ENCODE measurements around the gene SPNS2. TPM values are rescaled to one million over a fixed set of nuclear protein-coding genes. Genes with fewer than 3 reads are reported as not detected.

The SPNS2 gene
- polyA plus RNA-seq, 1 donor from 2014 or later, result 39.7 TPM

DNA sequence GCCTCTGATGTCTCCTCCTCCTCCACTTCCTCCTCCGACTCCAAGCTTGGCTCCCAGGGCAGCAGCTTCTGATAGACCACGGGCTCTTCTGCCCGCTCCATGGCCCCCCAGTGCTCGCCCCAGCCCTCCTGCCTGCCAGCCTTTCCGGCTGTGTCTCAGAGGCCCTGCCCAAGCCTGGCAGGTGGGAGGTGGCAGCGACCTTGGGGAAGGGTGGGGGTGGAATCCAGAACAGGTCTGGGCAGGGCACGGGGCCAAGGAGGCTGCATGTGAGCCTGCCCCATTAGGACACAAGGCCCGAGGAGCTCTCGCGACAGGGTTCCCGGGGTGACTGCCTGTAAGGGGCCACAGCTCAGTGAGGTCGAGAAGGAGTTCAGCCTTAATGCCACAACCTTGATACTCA is 61.7 kb downstream of the SPNS2 start, which contains the start of gene GGT6:
GGT6 (minus strand) TSS at position 157 of the 400 bp plus-strand sequence; CDS start at position 101, 56 bp downstream.
- no peak for TF ChIP-seq TAF1 (IDR thresholded peaks at IDR 0.05; ENCODE audit: low read depth)
- no peak for TF ChIP-seq MXI1 (conservative IDR thresholded peaks at IDR 0.05; ENCODE audit: poor library complexity, severe bottlenecking)
- no peak for TF ChIP-seq SMC3 (conservative IDR thresholded peaks at IDR 0.05; ENCODE audit: poor library complexity)
- TF ChIP-seq, protein P1, sequence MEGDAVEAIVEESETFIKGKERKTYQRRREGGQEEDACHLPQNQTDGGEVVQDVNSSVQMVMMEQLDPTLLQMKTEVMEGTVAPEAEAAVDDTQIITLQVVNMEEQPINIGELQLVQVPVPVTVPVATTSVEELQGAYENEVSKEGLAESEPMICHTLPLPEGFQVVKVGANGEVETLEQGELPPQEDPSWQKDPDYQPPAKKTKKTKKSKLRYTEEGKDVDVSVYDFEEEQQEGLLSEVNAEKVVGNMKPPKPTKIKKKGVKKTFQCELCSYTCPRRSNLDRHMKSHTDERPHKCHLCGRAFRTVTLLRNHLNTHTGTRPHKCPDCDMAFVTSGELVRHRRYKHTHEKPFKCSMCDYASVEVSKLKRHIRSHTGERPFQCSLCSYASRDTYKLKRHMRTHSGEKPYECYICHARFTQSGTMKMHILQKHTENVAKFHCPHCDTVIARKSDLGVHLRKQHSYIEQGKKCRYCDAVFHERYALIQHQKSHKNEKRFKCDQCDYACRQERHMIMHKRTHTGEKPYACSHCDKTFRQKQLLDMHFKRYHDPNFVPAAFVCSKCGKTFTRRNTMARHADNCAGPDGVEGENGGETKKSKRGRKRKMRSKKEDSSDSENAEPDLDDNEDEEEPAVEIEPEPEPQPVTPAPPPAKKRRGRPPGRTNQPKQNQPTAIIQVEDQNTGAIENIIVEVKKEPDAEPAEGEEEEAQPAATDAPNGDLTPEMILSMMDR (IDR thresholded peaks at IDR 0.05; ENCODE audit: poor library complexity, severe bottlenecking), result no peak
- TF ChIP-seq POLR2AphosphoS5 (IDR thresholded peaks at IDR 0.05), result no peak
- TF ChIP-seq RAD21 (conservative IDR thresholded peaks at IDR 0.05), result no peak
- TF ChIP-seq EZH2 (IDR thresholded peaks at IDR 0.05; ENCODE audit: borderline replicate concordance, insufficient read depth, low read length, poor library complexity, severe bottlenecking), result no peak
- TF ChIP-seq EP300 (conservative IDR thresholded peaks at IDR 0.05; ENCODE audit: poor library complexity, severe bottlenecking), result no peak
- TF ChIP-seq, protein P2, sequence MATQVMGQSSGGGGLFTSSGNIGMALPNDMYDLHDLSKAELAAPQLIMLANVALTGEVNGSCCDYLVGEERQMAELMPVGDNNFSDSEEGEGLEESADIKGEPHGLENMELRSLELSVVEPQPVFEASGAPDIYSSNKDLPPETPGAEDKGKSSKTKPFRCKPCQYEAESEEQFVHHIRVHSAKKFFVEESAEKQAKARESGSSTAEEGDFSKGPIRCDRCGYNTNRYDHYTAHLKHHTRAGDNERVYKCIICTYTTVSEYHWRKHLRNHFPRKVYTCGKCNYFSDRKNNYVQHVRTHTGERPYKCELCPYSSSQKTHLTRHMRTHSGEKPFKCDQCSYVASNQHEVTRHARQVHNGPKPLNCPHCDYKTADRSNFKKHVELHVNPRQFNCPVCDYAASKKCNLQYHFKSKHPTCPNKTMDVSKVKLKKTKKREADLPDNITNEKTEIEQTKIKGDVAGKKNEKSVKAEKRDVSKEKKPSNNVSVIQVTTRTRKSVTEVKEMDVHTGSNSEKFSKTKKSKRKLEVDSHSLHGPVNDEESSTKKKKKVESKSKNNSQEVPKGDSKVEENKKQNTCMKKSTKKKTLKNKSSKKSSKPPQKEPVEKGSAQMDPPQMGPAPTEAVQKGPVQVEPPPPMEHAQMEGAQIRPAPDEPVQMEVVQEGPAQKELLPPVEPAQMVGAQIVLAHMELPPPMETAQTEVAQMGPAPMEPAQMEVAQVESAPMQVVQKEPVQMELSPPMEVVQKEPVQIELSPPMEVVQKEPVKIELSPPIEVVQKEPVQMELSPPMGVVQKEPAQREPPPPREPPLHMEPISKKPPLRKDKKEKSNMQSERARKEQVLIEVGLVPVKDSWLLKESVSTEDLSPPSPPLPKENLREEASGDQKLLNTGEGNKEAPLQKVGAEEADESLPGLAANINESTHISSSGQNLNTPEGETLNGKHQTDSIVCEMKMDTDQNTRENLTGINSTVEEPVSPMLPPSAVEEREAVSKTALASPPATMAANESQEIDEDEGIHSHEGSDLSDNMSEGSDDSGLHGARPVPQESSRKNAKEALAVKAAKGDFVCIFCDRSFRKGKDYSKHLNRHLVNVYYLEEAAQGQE (IDR thresholded peaks at IDR 0.05; ENCODE audit: borderline replicate concordance), result no peak
- Histone ChIP-seq H3K9me3 (ENCODE audit: low read length) (no peaks in the 10 kb centered on the region), H3F3A (ENCODE audit: insufficient read depth, low read length, poor library complexity, severe bottlenecking) (peaks cover 8% of the 10 kb centered on the region), H3K4me3 (ENCODE audit: low read length) (no peak within 1 kb of the TSS), H3K79me2 (replicated peaks; ENCODE audit: insufficient read depth, low read length) (no peaks in the 10 kb centered on the region), H2AFZ (ENCODE audit: low read depth, low read length) (no peak within 1 kb of the TSS), H4K20me1 (ENCODE audit: insufficient read depth) (no peaks in the 10 kb centered on the region), H3K27me3 (ENCODE audit: insufficient read depth, low read depth, low read length) (no peaks in the 10 kb centered on the region), H3K27ac (ENCODE audit: low read length) (no peak within 1 kb of the TSS), H3K9me2 (ENCODE audit: insufficient read depth, low read length) (no peaks in the 10 kb centered on the region), H3K9ac (ENCODE audit: low read length) (no peak within 1 kb of the TSS), H3K36me3 (ENCODE audit: insufficient read depth, low read length) (no peaks in the 10 kb centered on the region), H3K4me2 (ENCODE audit: low read length) (no peak within 1 kb of the TSS)

DNA sequence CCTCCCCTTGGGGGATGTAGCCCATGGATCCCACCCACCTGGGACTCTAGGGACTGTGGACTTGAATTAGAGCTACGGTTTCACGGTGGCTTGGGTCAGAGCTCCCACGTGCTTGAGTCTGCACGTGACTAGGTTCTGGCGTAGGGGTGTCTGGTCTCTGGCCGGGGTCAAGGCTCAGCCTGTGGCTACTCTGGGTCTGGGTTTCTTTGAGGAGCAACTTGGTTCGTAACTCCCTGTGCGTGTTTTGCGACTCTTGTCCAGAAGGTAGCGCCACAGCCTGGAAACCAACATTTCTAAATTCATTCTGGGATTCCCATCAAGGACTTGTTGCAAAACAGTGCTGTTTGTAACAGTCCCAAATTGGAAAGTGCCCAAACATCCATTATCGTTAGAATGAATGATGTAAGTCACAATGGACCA is 62.2 kb downstream of the SPNS2 start:
- Histone ChIP-seq H3K27me3 (ENCODE audit: insufficient read depth, low read depth, low read length) (no peaks in the 10 kb centered on the region), H4K20me1 (ENCODE audit: insufficient read depth) (no peaks in the 10 kb centered on the region), H3K27ac (ENCODE audit: low read length) (no peak overlapping the region), H3K9me3 (ENCODE audit: low read length) (no peaks in the 10 kb centered on the region), H3K4me2 (ENCODE audit: low read length) (no peak overlapping the region), H3K79me2 (replicated peaks; ENCODE audit: insufficient read depth, low read length) (no peaks in the 10 kb centered on the region), H3K9ac (ENCODE audit: low read length) (no peak overlapping the region), H3F3A (ENCODE audit: insufficient read depth, low read length, poor library complexity, severe bottlenecking) (peaks cover 4% of the 10 kb centered on the region), H3K36me3 (ENCODE audit: insufficient read depth, low read length) (no peaks in the 10 kb centered on the region), H3K9me2 (ENCODE audit: insufficient read depth, low read length) (no peaks in the 10 kb centered on the region), H3K4me3 (ENCODE audit: low read length) (no peak overlapping the region), H2AFZ (ENCODE audit: low read depth, low read length) (no peak overlapping the region)
- TF ChIP-seq SMC3 (conservative IDR thresholded peaks at IDR 0.05; ENCODE audit: poor library complexity) (no peak), POLR2AphosphoS5 (IDR thresholded peaks at IDR 0.05) (no peak), EZH2 (IDR thresholded peaks at IDR 0.05; ENCODE audit: borderline replicate concordance, insufficient read depth, low read length, poor library complexity, severe bottlenecking) (no peak), EP300 (conservative IDR thresholded peaks at IDR 0.05; ENCODE audit: poor library complexity, severe bottlenecking) (no peak), MXI1 (conservative IDR thresholded peaks at IDR 0.05; ENCODE audit: poor library complexity, severe bottlenecking) (no peak), TAF1 (IDR thresholded peaks at IDR 0.05; ENCODE audit: low read depth) (no peak), RAD21 (conservative IDR thresholded peaks at IDR 0.05) (no peak)
- TF ChIP-seq, protein P1 (IDR thresholded peaks at IDR 0.05; ENCODE audit: poor library complexity, severe bottlenecking), result no peak
- TF ChIP-seq, protein P2 (IDR thresholded peaks at IDR 0.05; ENCODE audit: borderline replicate concordance), result no peak
